ENCODE measurements around the gene PALM3.

DNA sequence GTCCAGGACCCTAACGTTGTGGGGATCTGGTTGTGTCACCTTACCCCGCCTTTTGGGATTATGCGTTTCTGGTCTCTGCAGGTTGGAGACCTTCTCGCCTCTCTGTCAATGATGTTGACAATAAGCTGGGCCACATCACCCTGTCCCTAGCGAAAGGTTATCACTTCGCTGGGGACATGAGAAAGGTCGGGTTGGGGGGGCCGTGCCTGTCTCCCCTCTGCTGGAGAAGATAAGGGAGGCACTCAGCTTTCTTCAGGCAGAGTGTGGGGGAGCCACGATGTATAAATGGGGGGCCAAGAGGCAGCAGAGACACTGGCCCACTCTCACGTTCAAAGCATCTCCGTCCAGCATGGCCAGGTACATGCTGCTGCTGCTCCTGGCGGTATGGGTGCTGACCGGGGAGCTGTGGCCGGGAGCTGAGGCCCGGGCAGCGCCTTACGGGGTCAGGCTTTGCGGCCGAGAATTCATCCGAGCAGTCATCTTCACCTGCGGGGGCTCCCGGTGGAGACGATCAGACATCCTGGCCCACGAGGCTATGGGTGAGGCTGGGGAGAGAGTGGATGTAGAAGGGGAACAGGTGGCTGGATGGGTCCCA lies 33.9 kb downstream of the PALM3 start, which contains the start of gene RLN3:
- TF ChIP-seq YY1 (IDR thresholded peaks at IDR 0.05; ENCODE audit: insufficient read depth, insufficient read length) (no peak), ZNF274 (IDR thresholded peaks at IDR 0.05; ENCODE audit: low read depth, low read length) (no peak), SUZ12 (IDR thresholded peaks at IDR 0.05; ENCODE audit: extremely low read depth, insufficient read depth, insufficient read length) (no peak)

Measured in NT2/D1 (cell line).